ENCODE data around the gene FHIT. TPM values are rescaled to one million over a fixed set of nuclear protein-coding genes. Genes with fewer than 3 reads are reported as not detected.

The FHIT gene
- total RNA-seq, 2 donors from 2014 or later = 10.4 to 15.8 TPM

DNA sequence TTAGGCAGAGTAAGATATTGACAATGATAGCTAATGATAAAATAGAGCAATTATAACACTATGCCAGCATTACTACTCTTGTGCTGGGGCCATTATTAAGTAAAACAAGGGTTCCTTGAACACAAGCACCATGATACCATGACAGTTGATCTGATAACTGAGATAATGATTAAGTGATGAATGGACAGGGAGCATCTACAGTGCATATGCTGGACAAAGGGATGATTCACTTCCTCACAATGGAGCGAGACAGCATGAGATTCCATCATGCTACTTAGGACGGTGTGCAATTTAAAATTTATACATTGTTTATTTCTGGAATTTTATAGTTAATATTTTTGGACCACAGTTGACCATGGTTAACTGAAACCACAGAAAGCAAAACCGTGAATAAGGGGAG lies 156.6 kb downstream of the FHIT start:
- intact Hi-C loops (cut with DNase I) = no loop called here
- Histone ChIP-seq H3K27me3 (no peaks in the 10 kb centered on the region), H3K36me3 (replicated peaks in 1 of 2; ENCODE audit: insufficient read depth in 1 of 2, low read depth in 2 of 2) (no peaks in the 10 kb centered on the region), H3K27ac (no peak overlapping the region), H3K4me3 (no peak overlapping the region), H3K9me3 (no peaks in the 10 kb centered on the region), H3K4me1 (no peaks in the 10 kb centered on the region)
- ATAC-seq (no peak), DNase-seq (no peak)
- no peak for TF ChIP-seq POLR2A (IDR thresholded peaks at IDR 0.05)
- no peak for TF ChIP-seq CTCF (IDR thresholded peaks at IDR 0.05)
- 89 to 92% methylated on average over 3 of the region's 3 CpGs for WGBS, 2 donors

- no peaks in the 10 kb centered on the region for H3K4me1 ChIP-seq
- no peak for DNase-seq
- H3K27ac ChIP-seq = no peak overlapping the region
- no peak for TF ChIP-seq POLR2A (IDR thresholded peaks at IDR 0.05)
- TF ChIP-seq CTCF (IDR thresholded peaks at IDR 0.05) = no peak
- ATAC-seq = no peak
- WGBS, 2 donors = 85 to 88% methylated on average over 2 of the region's 2 CpGs
- no peaks in the 10 kb centered on the region for H3K9me3 ChIP-seq
- no peaks in the 10 kb centered on the region for H3K36me3 ChIP-seq (replicated peaks in 1 of 2; ENCODE audit: insufficient read depth in 1 of 2, low read depth in 2 of 2)
- no peak overlapping the region for H3K4me3 ChIP-seq
- H3K27me3 ChIP-seq = no peaks in the 10 kb centered on the region
- intact Hi-C loops (cut with DNase I) = no loop called here
Observed at GRCh38 chr3:61093364-61093763, 157.9 kb downstream of the FHIT start.

- 62 to 77% methylated on average over 4 of the region's 4 CpGs for WGBS, 2 donors
- no peak for TF ChIP-seq POLR2A (IDR thresholded peaks at IDR 0.05)
- no peak for TF ChIP-seq CTCF (IDR thresholded peaks at IDR 0.05)
- DNase-seq = no peak
Observed at GRCh38 chr3:61092870-61093269, 158.4 kb downstream of the FHIT start.

GRCh38 chr3:61090389-61091169 lies 160.7 kb downstream of the FHIT start:
- Histone ChIP-seq H3K9me3 (no peaks in the 10 kb centered on the region), H3K27ac (no peak overlapping the region), H3K4me1 (no peaks in the 10 kb centered on the region), H3K4me3 (no peak overlapping the region), H3K36me3 (replicated peaks in 1 of 2; ENCODE audit: insufficient read depth in 1 of 2, low read depth in 2 of 2) (no peaks in the 10 kb centered on the region), H3K27me3 (no peaks in the 10 kb centered on the region)
- TF ChIP-seq POLR2A (IDR thresholded peaks at IDR 0.05) = no peak
- WGBS, 2 donors = 53 to 68% methylated on average over 6 of the region's 6 CpGs
- intact Hi-C loops (cut with DNase I) = no loop called here
- DNase-seq (no peak), ATAC-seq (no peak)

More at GRCh38 chr3:61092870-61093269, 158.4 kb downstream of the FHIT start:
- intact Hi-C loops (cut with DNase I) = no loop called here
- Histone ChIP-seq H3K4me1 (no peaks in the 10 kb centered on the region), H3K27me3 (no peaks in the 10 kb centered on the region), H3K4me3 (no peak overlapping the region), H3K27ac (no peak overlapping the region), H3K36me3 (replicated peaks in 1 of 2; ENCODE audit: insufficient read depth in 1 of 2, low read depth in 2 of 2) (no peaks in the 10 kb centered on the region), H3K9me3 (no peaks in the 10 kb centered on the region)
- no peak for ATAC-seq

DNA sequence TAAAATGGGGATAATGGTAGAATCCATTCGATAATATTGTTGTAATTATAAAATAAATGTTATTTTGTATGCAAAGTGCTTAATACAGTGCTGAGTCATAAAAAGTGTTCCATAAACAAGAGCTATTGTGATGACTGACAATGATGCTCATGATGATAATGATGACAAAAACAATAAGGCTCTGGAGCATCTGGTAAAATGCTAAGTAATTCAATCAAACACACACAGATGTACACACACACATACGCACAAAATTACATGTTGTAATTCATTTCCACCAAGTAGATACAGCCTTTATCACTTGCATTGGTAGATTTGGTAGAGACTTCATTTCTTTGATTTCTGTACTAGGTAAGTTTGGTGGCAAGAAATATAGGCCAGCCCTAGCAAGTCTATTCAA lies 163.8 kb downstream of the FHIT start:
- TF ChIP-seq CTCF (IDR thresholded peaks at IDR 0.05) (no peak), POLR2A (IDR thresholded peaks at IDR 0.05) (no peak)
- ATAC-seq = no peak
- Histone ChIP-seq H3K9me3 (no peaks in the 10 kb centered on the region), H3K4me1 (no peaks in the 10 kb centered on the region), H3K27me3 (no peaks in the 10 kb centered on the region), H3K36me3 (replicated peaks in 1 of 2; ENCODE audit: insufficient read depth in 1 of 2, low read depth in 2 of 2) (no peaks in the 10 kb centered on the region), H3K27ac (no peak overlapping the region), H3K4me3 (no peak overlapping the region)
- no peak for DNase-seq
- 91 to 93% methylated on average over 2 of the region's 2 CpGs for WGBS, 2 donors
- intact Hi-C loops (cut with DNase I) = no loop called here
